ENCODE data around the gene WRNIP1. TPM values are rescaled to one million over a fixed set of nuclear protein-coding genes. Genes with fewer than 3 reads are reported as not detected.

WRNIP1 gene
- total and polyA plus RNA-seq, 2 donors (not counting 1 experiment from before 2014, with no cell fraction given), result 29.7 to 40.8 TPM

DNA sequence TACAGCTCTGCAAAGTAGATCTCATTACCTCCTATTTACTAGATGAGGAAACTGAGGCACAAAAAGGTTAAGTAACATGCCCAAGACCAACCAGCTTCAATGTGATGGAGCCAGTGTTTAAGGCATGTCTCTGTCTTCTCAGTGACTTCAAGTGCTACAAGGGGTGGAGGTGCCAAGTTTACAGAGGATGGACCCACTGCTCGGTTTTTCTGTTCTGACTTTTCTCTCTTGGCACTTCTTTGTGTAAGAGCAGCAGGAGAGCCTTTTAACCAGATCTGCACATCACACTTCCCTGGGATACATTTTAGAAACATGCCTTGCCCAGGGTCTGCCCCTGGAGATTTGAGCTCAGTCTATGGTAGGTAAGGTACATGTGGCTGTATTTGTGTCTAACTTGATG is 9.8 kb downstream of the WRNIP1 start:
- Histone ChIP-seq H3K9ac (ENCODE audit: insufficient read depth, low read length) (no peak overlapping the region), H3K4me2 (ENCODE audit: extremely low read depth, insufficient read depth, low read length) (no peak overlapping the region), H3K79me2 (ENCODE audit: control insufficient read depth, insufficient read depth, low read length) (peaks cover 65% of the 10 kb centered on the region), H3K4me1 (ENCODE audit: control insufficient read depth, extremely low read depth, insufficient read depth, low read length) (no peaks in the 10 kb centered on the region), H3K9me3 (ENCODE audit: control insufficient read depth, insufficient read depth, low read depth, low read length) (no peaks in the 10 kb centered on the region), H2AFZ (ENCODE audit: low read length) (no peak overlapping the region), H4K20me1 (ENCODE audit: control insufficient read depth, extremely low read depth, insufficient read depth, low read length) (no peaks in the 10 kb centered on the region), H3K36me3 (ENCODE audit: control insufficient read depth, insufficient read depth, low read length) (peaks cover 5% of the 10 kb centered on the region), H3K4me3 (replicated peaks in 1 of 4; ENCODE audit: control extremely low read depth in 1 of 4, insufficient read depth in 1 of 4, low read depth in 3 of 4, low read length in 4 of 4) (no peak overlapping the region), H3K27me3 (ENCODE audit: control insufficient read depth, insufficient read depth, low read length) (no peaks in the 10 kb centered on the region), H3K27ac (ENCODE audit: insufficient read depth, low read length) (no peak overlapping the region)
- no peak for DNase-seq (ENCODE audit: low read depth in 2 of 2)
- TF ChIP-seq, protein P1, sequence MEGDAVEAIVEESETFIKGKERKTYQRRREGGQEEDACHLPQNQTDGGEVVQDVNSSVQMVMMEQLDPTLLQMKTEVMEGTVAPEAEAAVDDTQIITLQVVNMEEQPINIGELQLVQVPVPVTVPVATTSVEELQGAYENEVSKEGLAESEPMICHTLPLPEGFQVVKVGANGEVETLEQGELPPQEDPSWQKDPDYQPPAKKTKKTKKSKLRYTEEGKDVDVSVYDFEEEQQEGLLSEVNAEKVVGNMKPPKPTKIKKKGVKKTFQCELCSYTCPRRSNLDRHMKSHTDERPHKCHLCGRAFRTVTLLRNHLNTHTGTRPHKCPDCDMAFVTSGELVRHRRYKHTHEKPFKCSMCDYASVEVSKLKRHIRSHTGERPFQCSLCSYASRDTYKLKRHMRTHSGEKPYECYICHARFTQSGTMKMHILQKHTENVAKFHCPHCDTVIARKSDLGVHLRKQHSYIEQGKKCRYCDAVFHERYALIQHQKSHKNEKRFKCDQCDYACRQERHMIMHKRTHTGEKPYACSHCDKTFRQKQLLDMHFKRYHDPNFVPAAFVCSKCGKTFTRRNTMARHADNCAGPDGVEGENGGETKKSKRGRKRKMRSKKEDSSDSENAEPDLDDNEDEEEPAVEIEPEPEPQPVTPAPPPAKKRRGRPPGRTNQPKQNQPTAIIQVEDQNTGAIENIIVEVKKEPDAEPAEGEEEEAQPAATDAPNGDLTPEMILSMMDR (conservative IDR thresholded peaks at IDR 0.05 in 1 of 2, IDR thresholded peaks at IDR 0.05 in 1 of 2; ENCODE audit: low read depth in 1 of 2, low read length in 2 of 2), result no peak
- TF ChIP-seq EZH2 (IDR thresholded peaks at IDR 0.05; ENCODE audit: low read length, missing control alignments), result no peak

DNA sequence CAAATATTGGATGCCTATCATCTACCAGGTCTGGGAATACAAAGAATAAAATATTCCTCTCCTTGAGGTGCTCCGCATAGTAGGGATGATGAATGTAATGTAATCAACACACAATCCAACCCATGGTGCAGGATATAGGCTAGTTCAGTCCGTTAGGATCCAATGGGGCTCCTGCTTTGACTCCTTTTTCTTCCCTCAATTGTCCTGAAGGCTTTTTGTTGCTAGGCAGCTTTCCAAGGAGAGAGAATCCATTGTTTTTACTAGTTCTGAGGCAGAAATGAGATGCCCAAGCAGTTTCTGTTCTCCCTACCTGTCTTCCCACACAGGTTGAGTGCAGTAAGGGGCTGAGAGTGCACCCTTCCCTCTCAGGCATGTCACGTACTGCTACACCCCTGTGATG is 12.1 kb downstream of the WRNIP1 start:
- peaks cover 7% of the 10 kb centered on the region for H3K36me3 ChIP-seq (ENCODE audit: control insufficient read depth, insufficient read depth, low read length)
- H2AFZ ChIP-seq (ENCODE audit: low read length), result no peak overlapping the region
- H3K27me3 ChIP-seq (ENCODE audit: control insufficient read depth, insufficient read depth, low read length), result no peaks in the 10 kb centered on the region
- no peak overlapping the region for H3K9ac ChIP-seq (ENCODE audit: insufficient read depth, low read length)
- peaks cover 47% of the 10 kb centered on the region for H3K79me2 ChIP-seq (ENCODE audit: control insufficient read depth, insufficient read depth, low read length)
- H3K27ac ChIP-seq (ENCODE audit: insufficient read depth, low read length), result no peak overlapping the region
- TF ChIP-seq, protein P1 (conservative IDR thresholded peaks at IDR 0.05 in 1 of 2, IDR thresholded peaks at IDR 0.05 in 1 of 2; ENCODE audit: low read depth in 1 of 2, low read length in 2 of 2), result no peak
- no peak for TF ChIP-seq EZH2 (IDR thresholded peaks at IDR 0.05; ENCODE audit: low read length, missing control alignments)
- no peak overlapping the region for H3K4me3 ChIP-seq (replicated peaks in 1 of 4; ENCODE audit: control extremely low read depth in 1 of 4, insufficient read depth in 1 of 4, low read depth in 3 of 4, low read length in 4 of 4)
- H3K4me2 ChIP-seq (ENCODE audit: extremely low read depth, insufficient read depth, low read length), result no peak overlapping the region
- no peaks in the 10 kb centered on the region for H3K9me3 ChIP-seq (ENCODE audit: control insufficient read depth, insufficient read depth, low read depth, low read length)
- H4K20me1 ChIP-seq (ENCODE audit: control insufficient read depth, extremely low read depth, insufficient read depth, low read length), result no peaks in the 10 kb centered on the region
- no peaks in the 10 kb centered on the region for H3K4me1 ChIP-seq (ENCODE audit: control insufficient read depth, extremely low read depth, insufficient read depth, low read length)
- DNase-seq (ENCODE audit: low read depth in 2 of 2), result no peak

DNA sequence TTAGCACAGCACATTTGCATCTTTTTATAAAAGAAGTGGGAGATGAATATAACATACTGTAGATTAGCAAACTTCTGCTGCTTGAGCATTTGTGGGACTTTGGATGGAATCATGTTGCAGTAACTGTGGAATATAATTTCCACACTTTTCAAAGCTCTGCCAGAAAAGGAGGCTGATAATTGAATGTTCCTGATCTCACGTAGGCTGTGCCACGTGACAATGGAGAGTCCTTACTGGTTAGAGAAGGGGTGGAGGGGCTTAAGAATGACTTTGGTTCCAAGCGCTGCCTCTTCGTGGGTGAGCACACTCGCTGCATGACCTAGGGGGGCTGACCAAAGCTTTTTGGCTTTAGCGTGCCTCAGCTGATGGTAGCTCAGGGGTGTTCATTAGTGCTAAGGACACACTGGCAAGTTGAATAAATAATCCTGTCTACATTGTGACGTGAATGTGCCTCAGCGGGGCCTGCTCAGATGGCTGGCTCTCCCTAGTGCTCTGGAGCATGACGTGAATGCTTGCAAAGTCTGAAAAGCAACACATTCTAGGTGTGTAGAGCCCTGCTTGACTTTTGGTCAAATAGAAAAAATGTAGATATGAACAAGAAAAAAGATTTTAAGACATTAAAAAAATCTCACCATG is 15.0 kb downstream of the WRNIP1 start:
- Histone ChIP-seq H4K20me1 (ENCODE audit: control insufficient read depth, extremely low read depth, insufficient read depth, low read length) (no peaks in the 10 kb centered on the region), H3K27me3 (ENCODE audit: control insufficient read depth, insufficient read depth, low read length) (no peaks in the 10 kb centered on the region), H3K79me2 (ENCODE audit: control insufficient read depth, insufficient read depth, low read length) (peaks cover 24% of the 10 kb centered on the region), H3K4me3 (replicated peaks in 1 of 4; ENCODE audit: control extremely low read depth in 1 of 4, insufficient read depth in 1 of 4, low read depth in 3 of 4, low read length in 4 of 4) (no peak overlapping the region), H3K9me3 (ENCODE audit: control insufficient read depth, insufficient read depth, low read depth, low read length) (no peaks in the 10 kb centered on the region), H3K4me2 (ENCODE audit: extremely low read depth, insufficient read depth, low read length) (no peak overlapping the region), H3K27ac (ENCODE audit: insufficient read depth, low read length) (no peak overlapping the region), H3K36me3 (ENCODE audit: control insufficient read depth, insufficient read depth, low read length) (peaks cover 10% of the 10 kb centered on the region), H3K9ac (ENCODE audit: insufficient read depth, low read length) (no peak overlapping the region), H3K4me1 (ENCODE audit: control insufficient read depth, extremely low read depth, insufficient read depth, low read length) (no peaks in the 10 kb centered on the region), H2AFZ (ENCODE audit: low read length) (no peak overlapping the region)
- no peak for DNase-seq (ENCODE audit: low read depth in 2 of 2)
- TF ChIP-seq, protein P1 (conservative IDR thresholded peaks at IDR 0.05 in 1 of 2, IDR thresholded peaks at IDR 0.05 in 1 of 2; ENCODE audit: low read depth in 1 of 2, low read length in 2 of 2), result no peak
- no peak for TF ChIP-seq EZH2 (IDR thresholded peaks at IDR 0.05; ENCODE audit: low read length, missing control alignments)

Measured in fibroblast of lung (primary cell).